Kidney (tissue), 14 donors: ENCODE measurements around the gene B4GALNT3. TPM values are rescaled to one million over a fixed set of nuclear protein-coding genes. Genes with fewer than 3 reads are reported as not detected.

Source experiments
- DNase-seq, 5 donors: peaks; one replicate each; pipeline ENCODE4 v3.0.0-alpha.2; 2013 to 2020
- FAIRE-seq: peaks from 2 replicates; lab custom pipeline; 2012; peaks lifted over from hg19 to GRCh38; lab: Jason Lieb, UNC
- H3K27ac ChIP-seq, 2 donors: one replicate each; pipeline ENCODE4 v1.7.0; 2013; ENCODE audit warnings: low read depth in 2 of 2, low read length in 2 of 2, inconsistent platforms in 1 of 2
- H3K27me3 ChIP-seq: one replicate; pipeline ENCODE4 v1.7.1; 2013; ENCODE audit warnings: low read length, inconsistent platforms; ENCODE audit not compliant: control insufficient read depth, insufficient read depth
- H3K36me3 ChIP-seq, 3 donors: one replicate each; pipeline versions ENCODE4 v1.7.0 to v1.7.1; 2013; ENCODE audit warnings: low read length in 3 of 3, control low read depth in 1 of 3, inconsistent platforms in 1 of 3; ENCODE audit not compliant: insufficient read depth in 3 of 3, control insufficient read depth in 2 of 3
- H3K4me1 ChIP-seq, 3 donors: one replicate each; pipeline versions ENCODE4 v1.7.0 to v1.7.1; 2013; ENCODE audit warnings: low read length in 3 of 3, inconsistent platforms in 1 of 3, low read depth in 1 of 3; ENCODE audit not compliant: control insufficient read depth in 2 of 3, insufficient read depth in 2 of 3
- H3K4me3 ChIP-seq, 3 donors: one replicate each; pipeline versions ENCODE4 v1.7.0 to v1.8.1; 2013; ENCODE audit warnings: low read length in 3 of 3, control low read depth in 1 of 3, inconsistent platforms in 1 of 3
- H3K9ac ChIP-seq, 3 donors: one replicate each; pipeline versions ENCODE4 v1.7.0 to v1.7.1; 2013; ENCODE audit warnings: low read length in 3 of 3, control low read depth in 1 of 3, inconsistent platforms in 1 of 3
- H3K9me3 ChIP-seq, 3 donors: one replicate each; pipeline versions ENCODE4 v1.7.0 to v1.7.1; 2013; ENCODE audit warnings: low read length in 3 of 3, control low read depth in 1 of 3, inconsistent platforms in 1 of 3; ENCODE audit not compliant: control insufficient read depth in 2 of 3, insufficient read depth in 1 of 3
- intact Hi-C: fragments of 100-400 bp; cut with DNase I; formaldehyde crosslinking; loops from one replicate; pipeline ENCODE4 v1.11.1; 2022
- polyA plus RNA-seq: library from polyadenylated mRNA; stranded (reverse); fragments of 350-450 nt; fragmentation: Illumina TruSeq; extraction: RNeasy Lipid Tissue Mini Kit (QIAGEN cat#74804); gene quantifications from one replicate; pipeline ENCODE4 v1.2.3, GENCODE V29; 2014; ENCODE audit warnings: low read depth, low replicate concordance; ENCODE audit not compliant: insufficient read depth
- total RNA-seq: library from RNA; stranded (reverse); fragmentation: NEBNext Ultra II Directional; extraction: Animal tissue kit (Norgen Biotek cat#: 25700); gene quantifications from one replicate; pipeline ENCODE4 v1.2.1, GENCODE V29; 2021
- TF ChIP-seq, protein P1 (sequence below): IDR thresholded peaks from 3 replicates; pipeline ENCODE4 v1.5.1; 2012; ENCODE audit warnings: mild to moderate bottlenecking, moderate library complexity, borderline replicate concordance; ENCODE audit not compliant: insufficient read depth; ENCODE audit errors: extremely low read depth
- donor health status: control.
- donor health status: control.
- donor health status: control.
- donor health status: control.
- donor health status: control.
- donor health status: DM: yes; HTN: yes; CAD: no.
- donor health status: Normal renal cell carcinoma (clear cell type).

B4GALNT3 gene
- total and polyA plus RNA-seq, 2 donors from 2014 or later, result 11.3 to 12.5 TPM

DNA sequence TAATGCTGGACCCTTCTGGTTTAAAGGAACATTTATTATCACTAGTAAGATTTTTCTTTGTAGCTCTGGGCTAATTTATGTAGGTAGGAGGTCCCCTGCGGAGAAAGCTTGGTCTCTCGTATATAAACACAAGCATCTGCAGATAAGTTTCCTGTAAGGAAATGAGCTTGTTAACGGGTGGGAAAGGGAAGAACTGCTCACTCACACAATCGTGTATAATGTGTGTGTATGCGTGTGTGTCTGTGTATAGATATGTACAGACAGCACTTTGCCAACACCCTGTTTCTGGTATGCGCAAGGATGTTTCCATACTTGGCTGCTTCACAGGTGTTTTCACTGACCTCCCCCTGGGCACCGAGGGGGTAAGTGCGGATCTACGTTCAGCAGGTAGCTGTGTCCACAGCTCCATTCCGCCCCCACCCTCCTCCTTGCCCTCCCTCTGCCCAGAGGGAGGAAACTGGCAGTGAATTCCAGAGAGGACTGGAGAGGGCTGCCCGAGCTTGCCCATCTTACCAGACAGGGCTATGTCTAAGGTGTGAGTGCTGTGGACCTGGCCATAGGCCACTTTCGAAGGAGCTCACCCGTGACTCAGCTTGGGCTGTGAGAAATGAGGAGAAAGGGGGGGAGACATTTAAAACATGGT, 138.3 kb downstream of the B4GALNT3 start:
- peak in 3 of 5 donors; percentile 25 to 77 (median 30) for DNase-seq

DNA sequence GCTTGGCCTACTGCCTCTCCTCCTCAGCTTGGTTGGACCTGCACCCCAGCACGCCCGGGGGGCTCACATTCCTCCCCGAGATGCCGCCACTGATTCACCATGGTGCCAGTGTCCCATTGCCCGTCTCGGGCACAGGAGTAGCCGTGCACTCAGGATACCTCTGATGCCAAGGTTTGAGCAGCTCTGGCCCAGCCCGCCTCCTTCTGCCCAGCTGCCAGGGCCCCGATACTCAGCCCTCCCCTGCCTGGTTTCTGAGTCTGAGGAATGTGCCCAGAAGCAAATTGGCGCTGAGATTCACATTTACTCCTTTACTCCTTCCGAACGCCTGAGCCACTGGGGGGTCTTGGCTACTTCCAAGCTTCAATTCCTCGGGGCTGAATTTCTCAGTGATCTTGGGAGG, 140.0 kb downstream of the B4GALNT3 start:
- intact Hi-C loops, result no loop called here
- Histone ChIP-seq H3K4me1 (no peaks in the 10 kb centered on the region), H3K9ac (no peak overlapping the region), H3K27me3 (no peaks in the 10 kb centered on the region), H3K4me3 (no peak overlapping the region), H3K27ac (no peak overlapping the region), H3K36me3 (no peaks in the 10 kb centered on the region), H3K9me3 (no peaks in the 10 kb centered on the region)
- FAIRE-seq, result no peak
- TF ChIP-seq, protein P1, sequence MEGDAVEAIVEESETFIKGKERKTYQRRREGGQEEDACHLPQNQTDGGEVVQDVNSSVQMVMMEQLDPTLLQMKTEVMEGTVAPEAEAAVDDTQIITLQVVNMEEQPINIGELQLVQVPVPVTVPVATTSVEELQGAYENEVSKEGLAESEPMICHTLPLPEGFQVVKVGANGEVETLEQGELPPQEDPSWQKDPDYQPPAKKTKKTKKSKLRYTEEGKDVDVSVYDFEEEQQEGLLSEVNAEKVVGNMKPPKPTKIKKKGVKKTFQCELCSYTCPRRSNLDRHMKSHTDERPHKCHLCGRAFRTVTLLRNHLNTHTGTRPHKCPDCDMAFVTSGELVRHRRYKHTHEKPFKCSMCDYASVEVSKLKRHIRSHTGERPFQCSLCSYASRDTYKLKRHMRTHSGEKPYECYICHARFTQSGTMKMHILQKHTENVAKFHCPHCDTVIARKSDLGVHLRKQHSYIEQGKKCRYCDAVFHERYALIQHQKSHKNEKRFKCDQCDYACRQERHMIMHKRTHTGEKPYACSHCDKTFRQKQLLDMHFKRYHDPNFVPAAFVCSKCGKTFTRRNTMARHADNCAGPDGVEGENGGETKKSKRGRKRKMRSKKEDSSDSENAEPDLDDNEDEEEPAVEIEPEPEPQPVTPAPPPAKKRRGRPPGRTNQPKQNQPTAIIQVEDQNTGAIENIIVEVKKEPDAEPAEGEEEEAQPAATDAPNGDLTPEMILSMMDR, result no peak
- peak in 3 of 5 donors; percentile 24 to 70 (median 45) for DNase-seq

More for the DNA sequence above, 138.3 kb downstream of the B4GALNT3 start:
- FAIRE-seq, result no peak
- H3K9me3 ChIP-seq, result no peaks in the 10 kb centered on the region
- no peak overlapping the region for H3K4me3 ChIP-seq
- TF ChIP-seq, protein P1, result no peak
- H3K27ac ChIP-seq, result no peak overlapping the region
- H3K4me1 ChIP-seq, result no peaks in the 10 kb centered on the region
- H3K27me3 ChIP-seq, result no peaks in the 10 kb centered on the region
- intact Hi-C loops, result no loop called here
- H3K9ac ChIP-seq, result no peak overlapping the region
- H3K36me3 ChIP-seq, result no peaks in the 10 kb centered on the region

DNA sequence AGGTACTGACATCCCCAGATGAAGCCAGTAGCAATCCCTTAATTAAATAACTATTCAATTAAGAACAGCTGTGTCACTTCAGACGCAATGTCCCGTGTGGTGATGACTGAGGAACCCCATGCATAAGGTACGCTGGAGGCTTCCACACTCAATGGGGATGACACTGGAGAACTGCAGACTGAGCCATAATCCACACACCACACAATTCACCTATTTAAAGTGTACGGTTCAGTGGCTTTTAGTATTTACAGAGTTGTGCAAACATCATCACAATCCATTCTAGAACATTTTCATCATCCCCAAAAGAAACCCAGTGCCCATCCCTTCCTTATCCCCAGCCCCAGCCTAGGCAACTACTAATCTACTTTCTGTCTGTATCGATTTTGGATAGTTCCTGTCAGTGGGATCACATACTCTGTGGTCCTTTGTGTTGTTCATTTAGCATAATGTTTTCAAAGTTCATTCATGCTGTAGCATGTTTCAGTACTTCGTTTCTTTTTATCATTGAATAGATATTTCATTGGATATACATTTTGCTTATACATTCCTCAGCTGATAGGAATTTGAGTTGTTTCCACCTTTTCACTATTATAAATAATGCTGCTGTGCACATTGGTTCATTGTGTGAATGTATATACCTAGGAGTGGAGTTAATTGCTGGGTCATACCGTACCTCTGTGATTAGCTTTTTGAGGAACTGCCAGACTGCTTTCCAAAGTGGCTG, 142.4 kb downstream of the B4GALNT3 start:
- no peak overlapping the region for H3K27ac ChIP-seq

More for the DNA sequence above, 142.4 kb downstream of the B4GALNT3 start:
- TF ChIP-seq, protein P1, result no peak
- Histone ChIP-seq H3K9me3 (no peaks in the 10 kb centered on the region), H3K36me3 (no peaks in the 10 kb centered on the region), H3K4me1 (no peaks in the 10 kb centered on the region), H3K9ac (no peak overlapping the region), H3K27me3 (no peaks in the 10 kb centered on the region), H3K4me3 (no peak overlapping the region)
- FAIRE-seq (no peak), DNase-seq (peak in 1 of 5 donors; percentile 9)
- intact Hi-C loops, result no loop called here
